Left renal pelvis (tissue), 4 donors: ENCODE data around the gene CD79A. TPM values are rescaled to one million over a fixed set of nuclear protein-coding genes. Genes with fewer than 3 reads are reported as not detected.
A peak's percentile ranks its signal among the peaks of the same experiment; 100 is the strongest.

ENCODE experiments used
- DNase-seq, 4 donors: peaks; one replicate each; pipeline ENCODE4 v3.0.0-alpha.2; 2013; ENCODE audit warnings: low read depth in 4 of 4, low spot score in 3 of 4
- polyA plus RNA-seq, 4 donors: library from polyadenylated mRNA; unstranded; fragments of 120-200 nt; gene quantifications; one replicate each; pipeline ENCODE4 v1.2.1, GENCODE V29; 2013; ENCODE audit not compliant: insufficient read length in 4 of 4

Gene CD79A
- polyA plus RNA-seq, 4 donors, result 0.62 to 2.3 (median 0.94) TPM

GRCh38 chr19:41883463-41883820, 6.4 kb downstream of the CD79A start:
- DNase-seq, result no peak

GRCh38 chr19:41883821-41884733, 7.0 kb downstream of the CD79A start:
- peak; percentile 77 to 87 (median 81) for DNase-seq

- DNase-seq, result no peak
Measured at GRCh38 chr19:41886761-41887710, 10.0 kb downstream of the CD79A start.

GRCh38 chr19:41887711-41888382, 10.8 kb downstream of the CD79A start:
- no peak for DNase-seq

GRCh38 chr19:41888926-41889325, 11.8 kb downstream of the CD79A start:
- no peak for DNase-seq

- no peak for DNase-seq
Measured at GRCh38 chr19:41889896-41890295, 12.8 kb downstream of the CD79A start.

- no peak for DNase-seq
Measured at GRCh38 chr19:41890936-41891335, 13.9 kb downstream of the CD79A start.

- no peak for DNase-seq
Measured at GRCh38 chr19:41892173-41892902, 15.3 kb downstream of the CD79A start.

- DNase-seq, result no peak
Measured at GRCh38 chr19:41893899-41894298, 16.8 kb downstream of the CD79A start.

GRCh38 chr19:41894350-41894749, 17.3 kb downstream of the CD79A start:
- DNase-seq, result no peak

- DNase-seq, result no peak
Measured at GRCh38 chr19:41895745-41896580, 18.9 kb downstream of the CD79A start.

- no peak for DNase-seq
Measured at GRCh38 chr19:41896581-41896942, 19.5 kb downstream of the CD79A start.

GRCh38 chr19:41897181-41897580, 20.1 kb downstream of the CD79A start:
- no peak for DNase-seq

GRCh38 chr19:41897820-41898219, 20.7 kb downstream of the CD79A start:
- no peak for DNase-seq

GRCh38 chr19:41898235-41898634, 21.2 kb downstream of the CD79A start:
- no peak for DNase-seq

GRCh38 chr19:41901707-41902360, 24.8 kb downstream of the CD79A start:
- DNase-seq, result no peak

- DNase-seq, result no peak
Measured at GRCh38 chr19:41902594-41902993, 25.5 kb downstream of the CD79A start.

GRCh38 chr19:41903193-41903953, 26.3 kb downstream of the CD79A start:
- no peak for DNase-seq
